Hindlimb muscle (tissue), 1 donor: ENCODE results near the gene NELFA. TPM values are rescaled to one million over a fixed set of nuclear protein-coding genes. Genes with fewer than 3 reads are reported as not detected.
A peak's percentile ranks its signal among the peaks of the same experiment; 100 is the strongest.
"Not testable (repeated sequence)": the region's sequence is repeated elsewhere in the genome, so short reads cannot be mapped to it uniquely, and the experiment has no call there.

Experiments used
- DNase-seq: peaks from one replicate; pipeline ENCODE4 v3.0.0-alpha.2; 2013
- polyA plus RNA-seq: library from polyadenylated mRNA; unstranded; fragments of 120-200 nt; gene quantifications from one replicate; pipeline ENCODE4 v1.2.1, GENCODE V29; 2013; ENCODE audit not compliant: insufficient read length

Gene NELFA
- polyA plus RNA-seq, 1 donor: 28.3 TPM

GRCh38 chr4:1993718-1994516, 14.9 kb downstream of the NELFA start:
- DNase-seq: not testable (repeated sequence)

DNA sequence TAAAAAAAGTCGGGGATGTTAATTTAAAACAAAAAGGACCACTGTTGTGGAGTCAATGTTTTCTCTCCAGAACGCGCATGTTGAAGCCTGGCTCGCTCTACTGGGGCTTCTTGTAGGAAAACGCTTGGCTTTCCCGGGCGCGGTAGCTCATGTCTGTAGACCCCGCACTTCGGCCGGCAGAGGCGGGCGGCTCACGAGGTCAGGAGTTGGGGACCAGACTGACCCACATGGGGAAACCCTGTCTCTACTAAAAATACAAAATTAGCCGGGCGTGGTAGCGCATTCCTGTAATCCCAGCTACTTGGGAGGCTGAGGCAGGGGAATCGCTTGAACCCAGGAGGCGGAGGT, 15.6 kb downstream of the NELFA start:
- no peak for DNase-seq

GRCh38 chr4:1992468-1993168, 16.2 kb downstream of the NELFA start:
- peak; percentile 75 for DNase-seq

DNA sequence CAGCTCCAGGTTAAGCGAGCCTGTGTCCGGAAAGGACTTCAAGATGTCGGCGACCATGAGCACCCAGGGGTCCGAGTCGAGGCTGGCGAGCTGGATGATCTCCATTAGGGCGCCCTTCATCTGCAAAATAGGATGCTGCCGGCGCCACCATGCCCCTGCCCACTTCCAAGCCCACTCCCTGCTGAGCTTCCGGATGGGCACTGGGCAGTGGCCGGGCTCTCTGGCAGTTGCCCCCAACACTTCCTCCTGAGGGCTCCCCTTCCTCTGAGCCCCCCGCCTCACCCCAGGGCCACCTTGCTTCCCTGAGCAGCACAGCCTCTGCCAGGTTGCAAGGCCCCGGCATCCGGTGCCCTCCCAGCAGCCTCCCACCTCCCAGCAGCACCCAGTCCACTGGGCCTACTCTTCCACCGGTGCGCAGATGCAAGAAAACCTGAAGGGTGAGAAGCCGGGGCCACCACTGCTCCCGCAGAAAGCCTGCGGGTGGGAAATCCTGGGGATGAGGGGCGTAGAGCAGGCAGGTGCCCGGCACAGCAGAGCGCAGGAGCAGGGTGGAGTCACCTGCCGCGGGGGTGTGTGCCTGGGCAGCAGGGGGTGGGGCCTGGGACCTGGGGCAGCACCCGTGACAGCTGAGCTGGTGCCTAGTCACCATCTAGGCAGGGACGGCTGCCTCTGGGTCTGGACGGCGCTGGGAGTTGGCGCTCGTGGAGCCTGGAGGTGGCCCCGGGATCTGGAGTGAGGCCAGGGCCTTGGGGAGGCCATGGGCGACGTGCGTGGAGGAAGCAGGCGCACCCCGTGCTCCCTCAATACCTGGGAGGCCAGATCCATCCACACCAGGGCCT, 17.0 kb downstream of the NELFA start:
- no peak for DNase-seq

DNA sequence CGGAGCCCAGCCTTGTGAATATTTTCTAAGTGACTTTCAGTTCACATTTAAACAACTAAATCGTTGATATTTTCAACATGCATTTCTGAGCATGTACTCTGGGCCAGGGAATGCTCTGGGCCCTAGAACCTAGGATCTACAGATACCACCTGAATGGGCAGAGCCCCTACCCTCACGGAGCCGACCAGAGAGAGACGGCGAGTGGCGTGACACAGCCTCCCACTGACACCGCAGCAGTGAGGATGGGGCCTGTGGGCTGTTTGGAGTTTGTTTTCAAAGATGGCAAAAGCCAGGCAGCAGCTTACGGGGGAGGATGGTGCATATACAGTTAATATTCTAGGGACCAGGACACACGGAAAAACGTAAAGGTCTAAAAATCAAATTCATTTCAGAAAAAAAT, 17.7 kb downstream of the NELFA start:
- no peak for DNase-seq

DNA sequence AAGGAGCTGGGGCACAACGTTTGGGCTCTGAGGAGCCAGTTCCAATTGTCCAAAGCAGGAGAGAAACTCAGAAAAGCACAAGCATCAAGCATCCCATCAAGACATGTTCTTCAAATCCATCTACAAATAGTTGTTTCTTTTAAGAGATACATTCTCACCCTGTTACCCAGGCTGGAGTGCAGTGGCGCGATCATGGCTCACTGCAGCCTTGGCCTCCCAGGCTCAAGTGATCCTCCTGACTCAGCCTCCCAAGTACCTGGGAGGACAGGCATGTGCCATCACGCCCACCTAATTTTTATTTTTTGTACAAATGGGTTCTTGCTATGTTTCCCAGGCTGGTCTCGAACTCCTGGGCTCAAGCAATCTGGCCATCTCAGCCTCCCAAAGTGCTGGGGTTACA, 18.1 kb downstream of the NELFA start:
- no peak for DNase-seq

DNA sequence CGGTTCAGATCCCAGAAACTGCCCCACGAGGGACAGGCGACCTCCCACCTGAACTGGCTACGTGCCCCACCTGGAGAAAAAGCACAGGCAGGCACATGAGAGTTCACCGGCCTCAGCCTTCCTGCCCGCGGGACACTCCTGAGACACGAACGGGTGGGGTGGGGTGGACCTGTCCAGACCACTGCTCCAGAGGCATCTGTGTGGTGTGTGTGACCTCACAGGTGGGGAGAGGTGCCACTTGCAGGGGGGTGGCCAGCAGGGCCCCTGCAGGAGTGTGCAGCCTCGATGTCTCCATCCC, 18.5 kb downstream of the NELFA start:
- no peak for DNase-seq

DNA sequence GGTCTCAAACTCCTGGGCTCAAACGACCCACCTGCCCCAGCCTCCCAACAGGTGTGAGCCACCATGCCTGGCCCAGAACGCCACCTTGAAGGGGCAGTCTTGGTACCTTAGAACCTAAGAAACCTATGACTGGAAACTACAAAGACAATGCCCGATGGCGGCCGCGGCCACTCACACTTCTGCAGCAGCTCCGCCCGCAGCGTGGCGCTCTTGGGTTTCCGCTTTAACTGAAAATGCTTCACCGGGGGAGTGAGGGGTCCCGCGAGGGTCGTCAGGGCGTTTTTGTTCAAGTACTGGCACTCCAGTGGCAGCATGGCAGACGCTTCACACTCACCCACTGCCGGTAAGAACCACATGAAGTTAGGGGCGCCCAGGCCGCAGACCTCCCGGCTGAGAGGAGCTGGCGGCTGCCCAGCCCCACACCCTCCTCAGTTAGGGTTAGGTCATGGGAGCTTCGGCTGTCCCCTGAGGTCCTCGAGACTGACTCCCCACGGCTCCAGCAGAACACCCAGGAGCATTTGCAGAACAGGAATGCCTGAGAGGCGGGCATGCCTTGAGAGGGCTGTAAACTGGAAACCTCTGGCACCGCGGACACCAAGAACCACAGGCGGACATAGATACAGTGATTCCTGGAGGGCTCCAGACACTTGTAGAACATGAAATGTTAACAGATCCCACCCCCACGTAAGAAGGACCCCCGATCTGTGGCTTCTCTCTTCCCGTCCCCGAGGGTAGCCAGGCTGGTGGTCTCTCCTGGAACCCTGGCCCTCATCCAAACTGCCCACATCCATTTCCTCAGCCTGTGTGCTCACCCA, 19.0 kb downstream of the NELFA start:
- DNase-seq: no peak

DNA sequence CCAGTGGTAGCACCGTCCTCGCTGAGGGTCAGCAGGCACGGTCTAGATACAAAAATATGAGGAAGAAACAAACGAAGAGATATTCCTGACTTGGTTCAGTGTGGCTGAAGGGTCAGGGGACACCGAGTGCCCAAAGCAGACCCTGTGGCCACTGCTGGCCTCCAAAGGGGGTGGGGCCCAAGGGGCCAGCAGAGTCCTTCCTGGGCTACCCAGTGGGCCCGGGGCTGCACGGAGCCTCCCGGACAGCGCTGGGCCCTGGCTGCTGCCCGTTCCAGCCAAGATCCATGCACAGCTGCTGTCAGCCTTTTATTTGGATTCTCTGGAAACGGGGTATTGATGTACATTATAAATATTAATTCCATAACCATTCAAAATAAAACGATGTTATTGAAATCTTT, 20.4 kb downstream of the NELFA start:
- no peak for DNase-seq

DNA sequence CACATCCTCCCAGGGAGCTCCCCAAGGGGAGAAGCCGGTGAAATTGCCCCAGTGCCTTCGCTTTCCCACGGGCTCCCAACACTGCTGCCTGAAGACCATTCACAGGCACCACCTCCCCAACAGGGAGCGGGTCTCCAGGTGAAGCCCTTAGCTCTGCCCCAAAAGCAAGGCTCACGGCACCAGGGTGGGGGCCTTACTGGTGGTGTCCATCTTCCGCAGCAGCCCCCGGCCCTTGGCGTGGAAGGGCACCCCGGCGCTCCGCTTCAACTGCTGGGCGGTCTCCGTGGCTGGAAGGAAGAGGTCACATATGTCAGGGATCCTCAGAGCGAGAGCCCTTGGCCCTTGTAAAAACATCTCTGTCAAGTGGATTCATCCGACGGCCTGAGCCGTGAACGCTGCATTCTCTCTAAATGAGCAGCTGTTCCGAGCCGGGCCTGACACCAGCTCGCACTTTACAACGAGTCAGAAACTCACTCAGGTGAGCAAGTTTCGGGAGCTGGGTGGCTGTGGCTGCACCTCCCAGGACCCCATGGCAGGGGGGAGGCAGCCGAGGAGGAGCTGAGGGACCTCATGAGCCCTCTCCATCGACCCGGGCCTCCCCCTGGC, 20.9 kb downstream of the NELFA start:
- no peak for DNase-seq

DNA sequence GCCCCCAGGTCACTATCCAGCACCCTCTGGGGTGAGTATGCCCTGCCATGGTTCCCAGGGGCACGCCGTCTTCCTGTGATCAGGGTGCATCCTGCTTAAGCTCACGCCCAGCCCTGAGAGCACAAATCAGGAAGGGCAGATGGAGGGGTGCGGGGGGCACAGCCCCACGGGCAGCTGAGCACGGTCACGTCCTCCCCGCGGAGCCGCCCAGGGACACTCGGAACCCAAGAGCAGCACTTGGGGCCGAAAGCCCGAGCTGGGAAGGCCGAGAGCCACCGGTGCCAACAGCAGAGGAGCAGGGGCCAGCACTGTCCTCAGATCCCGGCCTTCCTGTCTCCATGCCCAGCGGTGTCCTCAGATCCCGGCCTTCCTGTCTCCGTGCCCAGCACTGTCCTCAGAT, 21.5 kb downstream of the NELFA start:
- no peak for DNase-seq

GRCh38 chr4:1986578-1987210, 22.1 kb downstream of the NELFA start:
- no peak for DNase-seq

- DNase-seq: no peak
Measured at GRCh38 chr4:1985780-1986577, 22.8 kb downstream of the NELFA start.

- DNase-seq: no peak
Measured at GRCh38 chr4:1985294-1985693, 23.5 kb downstream of the NELFA start.

- DNase-seq: no peak
Measured at GRCh38 chr4:1984406-1985191, 24.2 kb downstream of the NELFA start.

DNA sequence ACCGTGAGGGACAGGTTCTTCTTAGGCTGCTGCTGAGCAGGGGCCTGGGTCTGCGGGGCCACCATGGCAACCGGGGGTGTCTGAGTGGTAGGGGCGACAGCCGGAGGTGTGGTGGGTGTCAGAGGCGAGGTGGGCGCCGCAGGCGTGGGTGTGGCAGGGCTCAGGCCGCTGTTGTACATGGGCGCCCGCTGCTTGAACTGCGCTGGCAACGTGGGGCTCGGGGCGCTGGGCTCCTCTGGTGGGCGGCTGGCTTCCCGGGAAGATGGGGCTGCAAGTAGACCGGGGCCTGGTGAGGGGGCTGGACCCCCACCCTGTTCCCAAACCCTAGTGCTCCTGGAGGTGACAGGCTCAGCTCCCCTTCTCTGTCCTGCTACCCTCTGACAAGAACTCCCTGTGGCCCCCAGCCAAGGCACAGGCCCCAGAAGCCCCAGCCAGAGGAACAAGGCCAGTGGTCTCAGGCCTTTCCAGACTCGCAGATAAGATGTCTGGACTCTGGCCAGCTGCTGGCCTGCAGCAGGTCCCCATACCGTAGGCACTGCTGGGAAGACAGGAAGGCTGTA, 24.8 kb downstream of the NELFA start:
- DNase-seq: no peak

DNA sequence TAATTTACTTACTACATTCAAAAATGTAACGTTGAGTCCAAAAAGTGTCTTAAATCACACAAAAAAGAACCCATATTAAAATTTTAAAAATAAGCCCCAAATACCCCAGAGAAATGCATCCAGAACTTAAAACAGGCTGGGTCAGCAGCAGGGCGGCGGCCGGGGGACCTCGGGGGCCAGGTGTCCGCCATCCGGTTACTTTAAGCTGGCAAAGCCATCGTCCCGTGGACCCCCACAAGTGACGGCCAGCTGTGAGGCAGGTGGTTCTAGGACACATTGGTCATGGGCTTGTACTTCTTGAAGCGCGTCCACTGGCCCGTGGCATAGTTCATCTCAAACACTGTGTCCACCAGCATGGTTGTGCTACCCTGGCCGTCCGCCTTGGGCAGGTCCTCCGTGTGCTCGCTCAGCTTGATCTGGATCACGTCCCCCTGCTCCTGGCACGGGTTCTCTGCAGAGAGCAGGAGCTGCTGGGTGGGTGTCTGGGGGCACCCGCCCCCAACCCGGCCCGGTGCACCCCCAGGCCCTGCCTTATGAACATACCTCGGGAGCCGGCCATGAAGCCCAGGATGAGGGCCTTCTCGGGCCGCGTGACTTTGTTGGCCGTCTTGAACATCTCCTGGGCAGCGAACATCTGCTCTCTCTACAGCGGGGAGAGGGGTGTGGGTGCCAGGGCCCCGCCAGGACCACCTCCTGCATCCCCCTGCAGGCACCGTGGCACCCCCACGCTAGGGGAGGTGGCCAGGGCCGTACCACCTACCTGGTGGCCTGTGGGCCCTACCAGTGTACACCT, 25.5 kb downstream of the NELFA start:
- no peak for DNase-seq

GRCh38 chr4:1982124-1983052, 26.4 kb downstream of the NELFA start:
- no peak for DNase-seq
